ENCODE measurements around the gene CPOX.

Gene CPOX

GRCh38 chr3:98596087-98596486 is 2.7 kb upstream of the CPOX start:
- DNase-seq (ENCODE audit: low read depth in 2 of 2), result no peak

GRCh38 chr3:98594628-98595324 is 1.4 kb upstream of the CPOX start:
- DNase-seq (ENCODE audit: low read depth in 2 of 2), result no peak

GRCh38 chr3:98592345-98592935 is 971 bp downstream of the CPOX start:
- DNase-seq (ENCODE audit: low read depth in 2 of 2), result no peak

- DNase-seq (ENCODE audit: low read depth in 2 of 2), result no peak
These were observed 3.9 kb downstream of the CPOX start for GRCh38 chr3:98589331-98590036.

GRCh38 chr3:98588065-98588464 is 5.3 kb downstream of the CPOX start:
- DNase-seq (ENCODE audit: low read depth in 2 of 2), result no peak

- no peak for DNase-seq (ENCODE audit: low read depth in 2 of 2)
These were observed 5.8 kb downstream of the CPOX start for GRCh38 chr3:98587654-98588053.

GRCh38 chr3:98584547-98584946 is 8.9 kb downstream of the CPOX start:
- DNase-seq (ENCODE audit: low read depth in 2 of 2), result no peak

- no peak for DNase-seq (ENCODE audit: low read depth in 2 of 2)
These were observed 9.6 kb downstream of the CPOX start for GRCh38 chr3:98583766-98584165.

- no peak for DNase-seq (ENCODE audit: low read depth in 2 of 2)
These were observed 11.4 kb downstream of the CPOX start for GRCh38 chr3:98582042-98582441.

- no peak for DNase-seq (ENCODE audit: low read depth in 2 of 2)
These were observed 11.9 kb downstream of the CPOX start for GRCh38 chr3:98581474-98581873.

GRCh38 chr3:98580401-98581386 is 12.7 kb downstream of the CPOX start:
- no peak for DNase-seq (ENCODE audit: low read depth in 2 of 2)

- DNase-seq (ENCODE audit: low read depth in 2 of 2), result no peak
These were observed 16.1 kb downstream of the CPOX start for GRCh38 chr3:98577178-98577895.

- DNase-seq (ENCODE audit: low read depth in 2 of 2), result no peak
These were observed 19.3 kb downstream of the CPOX start for GRCh38 chr3:98574132-98574531.

GRCh38 chr3:98573181-98573728 is 20.2 kb downstream of the CPOX start:
- DNase-seq (ENCODE audit: low read depth in 2 of 2), result no peak

GRCh38 chr3:98568402-98568801 is 25.0 kb downstream of the CPOX start:
- DNase-seq (ENCODE audit: low read depth in 2 of 2), result no peak

- no peak for DNase-seq (ENCODE audit: low read depth in 2 of 2)
These were observed 25.6 kb downstream of the CPOX start for GRCh38 chr3:98567666-98568270.

- DNase-seq (ENCODE audit: low read depth in 2 of 2), result no peak
These were observed 27.6 kb downstream of the CPOX start for GRCh38 chr3:98565843-98566242.

GRCh38 chr3:98565237-98565643 is 28.2 kb downstream of the CPOX start:
- DNase-seq (ENCODE audit: low read depth in 2 of 2), result no peak

GRCh38 chr3:98564282-98565005 is 29.0 kb downstream of the CPOX start:
- DNase-seq (ENCODE audit: low read depth in 2 of 2), result no peak
